ENCODE measurements around the gene MT1F. TPM values are rescaled to one million over a fixed set of nuclear protein-coding genes. Genes with fewer than 3 reads are reported as not detected.
"Not testable (repeated sequence)": the region's sequence is repeated elsewhere in the genome, so short reads cannot be mapped to it uniquely, and the experiment has no call there.

The MT1F gene
- total RNA-seq = 11.0 and 11.1 TPM in 2 replicates

DNA sequence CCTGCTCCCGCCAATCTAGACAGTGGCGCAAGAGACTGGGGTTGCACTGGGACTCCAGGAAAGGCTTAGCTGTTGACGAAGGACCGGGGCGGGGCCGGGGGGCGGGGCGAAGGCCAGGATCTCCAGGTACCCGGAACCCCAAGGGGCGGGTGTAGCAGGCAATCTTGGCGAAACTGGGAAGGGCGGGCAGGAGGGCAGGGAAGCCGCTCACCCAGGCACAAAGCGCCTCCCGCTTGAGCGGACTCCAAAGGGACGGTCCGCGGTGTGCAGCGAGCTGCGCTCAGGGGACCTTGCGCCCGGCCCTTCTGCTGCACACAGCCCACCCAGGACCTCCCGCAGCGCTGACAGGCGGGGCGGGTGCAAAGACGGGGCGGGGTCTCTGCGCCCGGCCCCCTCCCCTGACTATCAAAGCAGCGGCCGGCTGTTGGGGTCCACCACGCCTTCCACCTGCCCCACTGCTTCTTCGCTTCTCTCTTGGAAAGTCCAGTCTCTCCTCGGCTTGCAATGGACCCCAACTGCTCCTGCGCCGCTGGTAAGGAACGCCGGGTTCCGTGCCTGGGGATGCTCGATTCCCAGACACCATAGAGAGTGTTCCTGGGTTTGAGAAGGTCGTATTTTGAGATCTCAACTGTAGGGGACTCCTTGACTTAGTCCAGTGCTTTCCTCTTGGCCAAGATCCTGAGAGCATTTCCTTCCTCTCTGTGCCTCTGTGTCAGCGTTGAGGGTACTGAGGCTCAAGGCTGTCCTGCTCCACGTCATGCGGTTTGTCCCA lies at the start of gene MT1F:
Gene MT1F, plus strand, starts transcription at position 405 of the 772 bp plus-strand sequence. Its CDS starts 100 bp downstream, at position 505.
- peak; percentile 82 for DNase-seq (ENCODE audit: low read depth)

DNA sequence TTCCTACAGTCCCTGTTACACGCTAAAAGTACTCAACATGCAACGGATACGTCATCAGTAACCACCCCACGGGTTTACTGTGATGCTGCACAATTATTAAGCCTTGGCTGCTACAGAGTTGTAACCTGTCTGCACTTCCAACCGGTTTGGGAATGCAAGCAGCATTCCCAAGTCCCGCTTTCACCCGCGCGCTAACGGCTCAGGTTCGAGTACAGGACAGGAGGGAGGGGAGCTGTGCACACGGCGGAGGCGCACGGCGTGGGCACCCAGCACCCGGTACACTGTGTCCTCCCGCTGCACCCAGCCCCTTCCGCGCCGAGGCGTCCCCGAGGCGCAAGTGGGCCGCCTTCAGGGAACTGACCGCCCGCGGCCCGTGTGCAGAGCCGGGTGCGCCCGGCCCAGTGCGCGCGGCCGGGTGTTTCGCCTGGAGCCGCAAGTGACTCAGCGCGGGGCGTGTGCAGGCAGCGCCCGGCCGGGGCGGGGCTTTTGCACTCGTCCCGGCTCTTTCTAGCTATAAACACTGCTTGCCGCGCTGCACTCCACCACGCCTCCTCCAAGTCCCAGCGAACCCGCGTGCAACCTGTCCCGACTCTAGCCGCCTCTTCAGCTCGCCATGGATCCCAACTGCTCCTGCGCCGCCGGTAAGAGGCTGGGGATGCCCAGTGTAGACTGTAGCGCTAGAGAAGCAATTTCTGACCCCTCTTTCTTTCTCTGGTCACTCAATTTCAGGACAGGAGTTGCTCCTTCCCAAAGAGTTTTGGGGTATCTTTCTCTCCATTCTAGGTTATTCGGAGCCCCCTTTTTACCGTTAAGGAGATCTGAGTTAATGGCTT lies 49.5 kb upstream of the MT1F start, which contains the start of gene MT2A:
Gene MT2A, plus strand, starts transcription at position 542 of the 833 bp plus-strand sequence. Its CDS starts 72 bp downstream, at position 614.
- peak; percentile 89 for DNase-seq (ENCODE audit: low read depth)

DNA sequence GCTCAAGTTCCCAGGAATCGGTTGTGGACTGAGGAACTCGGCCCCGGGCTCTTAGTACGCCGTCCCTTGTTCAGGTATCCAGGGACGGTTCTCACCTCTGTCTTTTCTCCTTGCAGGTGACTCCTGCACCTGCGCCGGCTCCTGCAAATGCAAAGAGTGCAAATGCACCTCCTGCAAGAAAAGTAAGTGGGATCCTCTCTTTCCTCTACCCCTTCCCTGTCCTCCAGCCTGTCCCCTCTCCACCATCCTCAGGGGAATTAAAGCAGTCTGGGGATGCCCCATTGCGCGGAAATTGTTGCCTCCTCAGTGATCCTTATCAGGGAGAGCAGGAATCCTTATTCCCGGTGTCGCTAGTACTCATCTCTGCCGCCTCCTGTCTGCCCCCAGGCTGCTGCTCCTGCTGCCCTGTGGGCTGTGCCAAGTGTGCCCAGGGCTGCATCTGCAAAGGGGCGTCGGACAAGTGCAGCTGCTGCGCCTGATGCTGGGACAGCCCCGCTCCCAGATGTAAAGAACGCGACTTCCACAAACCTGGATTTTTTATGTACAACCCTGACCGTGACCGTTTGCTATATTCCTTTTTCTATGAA lies 48.8 kb upstream of the MT1F start:
- DNase-seq (ENCODE audit: low read depth) = no peak

DNA sequence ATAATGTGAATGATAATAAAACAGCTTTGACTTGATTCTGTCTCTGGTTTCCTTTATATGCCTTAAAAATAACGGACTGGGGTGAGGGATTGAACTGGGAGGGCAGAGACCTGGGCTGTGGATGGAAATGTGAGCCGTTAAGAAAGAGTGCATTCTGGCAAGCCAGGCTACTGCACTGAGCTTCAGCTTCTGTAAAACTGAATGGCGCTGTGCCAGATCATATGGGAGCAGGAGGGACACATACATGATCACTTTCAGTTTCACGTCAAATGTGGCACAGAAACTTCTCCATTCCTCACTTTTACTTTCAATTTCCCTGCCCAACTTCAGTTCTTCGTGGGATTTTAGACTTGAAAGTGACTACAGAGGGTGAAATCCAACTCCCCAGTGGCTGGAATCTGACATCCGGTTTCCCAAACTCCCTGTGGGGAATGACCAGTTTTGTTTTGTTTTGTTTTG lies 48.3 kb upstream of the MT1F start:
- peak; percentile 85 for DNase-seq (ENCODE audit: low read depth)

DNA sequence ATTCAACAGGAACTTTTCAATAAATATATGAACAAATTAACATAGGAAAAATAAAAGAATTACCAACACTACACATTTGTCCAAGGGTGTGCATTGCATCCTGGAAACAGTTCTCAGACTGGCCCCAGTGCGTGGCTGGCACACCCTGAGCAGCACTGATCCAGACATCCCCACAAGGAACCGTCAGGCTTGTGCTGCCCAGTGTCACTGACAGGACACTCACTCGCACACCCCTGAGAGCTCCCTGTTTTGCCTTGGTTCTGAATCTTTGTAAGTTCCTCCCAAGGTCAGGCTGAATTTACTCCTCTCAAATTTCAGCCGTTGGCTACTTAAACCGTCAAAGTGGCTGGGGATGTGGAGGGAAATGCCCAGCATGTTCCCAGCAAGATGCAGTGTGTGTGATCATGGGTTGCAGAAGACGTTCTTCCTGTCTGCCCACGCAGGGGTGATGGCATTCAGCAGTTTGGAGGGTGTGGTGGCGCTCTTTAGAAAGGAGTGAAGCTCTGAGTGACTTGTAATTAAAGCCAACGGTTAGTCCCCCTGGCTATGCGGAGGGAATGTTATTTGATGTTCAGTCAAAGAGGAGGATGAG lies 47.6 kb upstream of the MT1F start:
- DNase-seq (ENCODE audit: low read depth) = peak; percentile 96

DNA sequence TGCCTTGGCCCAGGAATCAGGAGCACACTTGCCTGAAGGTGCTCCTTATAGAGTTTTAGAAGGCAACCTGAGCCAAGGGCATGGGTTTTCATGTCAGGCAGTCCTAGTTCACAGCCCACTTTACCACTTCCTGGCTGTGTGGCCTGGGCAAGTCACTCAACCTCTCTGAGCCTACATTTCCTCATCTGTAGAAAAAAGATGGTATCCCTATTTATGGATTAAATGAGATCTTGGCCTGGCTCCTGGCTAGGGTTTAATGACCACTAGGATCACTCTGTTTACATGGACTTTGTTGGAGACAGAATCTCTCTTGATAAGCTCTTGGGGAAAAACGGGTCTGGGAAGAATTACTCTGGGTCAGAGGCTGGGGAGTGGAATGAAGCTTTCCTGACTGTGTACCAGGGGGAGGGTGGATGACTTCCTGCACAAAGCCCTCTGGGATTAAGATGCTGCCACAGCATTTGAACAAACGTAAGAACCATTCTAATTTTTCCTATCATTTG lies 47.1 kb upstream of the MT1F start:
- DNase-seq (ENCODE audit: low read depth) = no peak

DNA sequence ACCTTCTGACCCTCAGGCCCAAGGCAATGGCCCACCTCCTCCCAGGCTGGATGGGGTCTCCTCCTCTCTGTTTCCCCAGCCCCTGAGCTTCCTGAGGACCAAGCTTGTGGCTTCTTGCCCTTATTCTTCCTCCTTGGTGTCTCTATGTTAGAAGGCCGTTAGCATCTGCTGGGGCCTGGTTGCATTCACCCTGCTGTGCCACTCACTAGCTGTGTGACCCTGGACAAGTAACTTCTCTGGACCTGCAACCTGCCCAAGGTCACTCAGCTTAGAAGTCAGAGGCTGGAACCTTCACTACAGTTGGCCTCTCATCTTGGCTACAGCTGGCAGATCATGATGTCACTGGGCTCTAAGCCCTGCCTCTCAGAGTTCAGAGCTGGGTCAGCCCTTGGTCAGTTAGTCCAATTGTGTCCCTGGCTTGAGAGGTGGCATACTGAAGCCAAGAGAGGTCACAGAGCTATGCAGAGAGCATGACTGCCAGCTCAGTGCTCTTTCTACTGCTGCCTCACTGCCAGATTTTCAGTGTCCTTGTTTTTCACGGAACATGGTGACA lies 46.4 kb upstream of the MT1F start:
- peak; percentile 80 for DNase-seq (ENCODE audit: low read depth)

DNA sequence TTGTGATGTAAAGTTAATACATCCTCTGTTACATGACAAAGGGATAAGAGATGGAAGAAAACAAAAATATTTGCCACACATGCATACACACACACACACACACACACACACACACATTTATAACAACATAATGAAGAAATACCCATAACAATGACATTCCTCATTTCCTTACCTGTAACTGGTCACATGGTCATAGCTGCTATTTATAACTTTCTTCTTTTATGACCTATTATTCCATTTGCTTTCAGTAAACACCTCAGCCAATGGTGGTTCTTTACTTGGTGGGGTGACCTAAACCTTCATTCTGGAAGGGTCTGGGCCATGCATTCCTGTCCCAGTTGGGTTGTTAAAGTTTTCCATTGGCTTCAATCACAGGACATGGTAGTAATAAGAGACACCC lies 44.1 kb upstream of the MT1F start:
- DNase-seq (ENCODE audit: low read depth) = peak; percentile 60

DNA sequence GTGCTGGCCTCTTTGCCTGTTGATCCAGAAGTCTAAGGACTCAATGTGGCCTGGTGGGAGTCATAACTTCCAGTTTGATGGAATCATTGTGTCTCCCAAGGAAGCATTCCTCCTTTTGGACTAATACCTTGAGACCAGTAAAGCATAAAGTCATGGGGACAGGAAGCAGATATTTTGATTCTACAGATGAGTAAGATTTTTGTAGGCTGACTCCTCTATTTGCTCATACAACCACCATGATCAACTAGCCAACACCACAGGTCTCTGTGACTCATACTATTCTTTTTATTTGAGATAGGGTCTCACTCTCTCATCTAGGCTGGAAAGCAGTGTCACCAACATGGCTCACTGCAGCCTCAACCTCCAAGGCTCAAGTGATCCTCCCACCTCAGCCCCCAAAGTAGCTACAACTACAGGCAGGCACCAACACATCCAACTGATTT lies 43.2 kb upstream of the MT1F start:
- peak; percentile 97 for DNase-seq (ENCODE audit: low read depth)

DNA sequence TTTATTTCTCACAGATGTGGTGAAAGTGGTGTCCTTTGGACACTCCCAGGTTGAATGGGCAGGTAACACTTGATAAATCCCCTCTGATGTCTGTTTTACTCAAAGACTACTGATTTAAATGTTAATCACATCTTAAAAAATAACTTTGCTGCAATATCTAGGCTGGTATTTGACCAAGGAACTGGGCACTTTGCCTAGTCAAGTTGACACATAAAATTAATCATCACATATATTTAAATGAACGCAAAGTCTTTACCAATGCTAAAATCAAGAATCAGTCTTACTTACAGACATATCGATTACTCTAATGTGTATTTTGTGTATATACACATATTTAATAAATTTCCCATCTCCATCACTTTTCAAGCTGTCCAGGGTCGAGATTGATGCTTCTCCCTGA lies 42.4 kb upstream of the MT1F start:
- peak; percentile 65 for DNase-seq (ENCODE audit: low read depth)

DNA sequence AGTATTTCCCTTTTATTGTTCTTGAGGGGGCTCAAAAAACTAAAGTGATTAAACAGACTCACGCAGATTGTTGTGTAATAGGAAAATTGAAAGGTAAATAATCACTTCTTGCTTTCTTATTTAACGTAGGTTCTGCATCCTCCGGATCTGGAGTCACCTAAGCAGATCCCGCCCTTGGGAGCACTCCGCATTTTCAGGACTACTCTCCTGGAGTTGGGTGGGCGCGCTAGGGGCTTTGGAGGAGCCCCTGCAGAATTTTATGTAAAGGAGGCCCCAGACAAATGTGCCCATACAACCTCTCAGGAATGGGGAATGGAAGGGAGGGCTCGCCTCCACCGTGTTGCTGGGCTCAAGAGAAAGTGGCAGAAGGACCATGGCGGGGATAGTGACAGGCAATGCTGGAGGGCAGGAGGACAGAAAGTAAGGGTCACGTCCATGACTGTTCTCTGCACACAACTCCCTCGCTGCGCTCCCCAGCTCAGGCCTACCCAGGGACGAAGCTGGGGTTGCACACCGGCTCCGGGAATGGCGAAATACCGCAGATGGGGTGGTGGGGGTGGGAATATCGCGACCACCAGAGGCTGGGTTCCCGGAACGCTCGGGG lies 41.0 kb upstream of the MT1F start:
- no peak for DNase-seq (ENCODE audit: low read depth)

DNA sequence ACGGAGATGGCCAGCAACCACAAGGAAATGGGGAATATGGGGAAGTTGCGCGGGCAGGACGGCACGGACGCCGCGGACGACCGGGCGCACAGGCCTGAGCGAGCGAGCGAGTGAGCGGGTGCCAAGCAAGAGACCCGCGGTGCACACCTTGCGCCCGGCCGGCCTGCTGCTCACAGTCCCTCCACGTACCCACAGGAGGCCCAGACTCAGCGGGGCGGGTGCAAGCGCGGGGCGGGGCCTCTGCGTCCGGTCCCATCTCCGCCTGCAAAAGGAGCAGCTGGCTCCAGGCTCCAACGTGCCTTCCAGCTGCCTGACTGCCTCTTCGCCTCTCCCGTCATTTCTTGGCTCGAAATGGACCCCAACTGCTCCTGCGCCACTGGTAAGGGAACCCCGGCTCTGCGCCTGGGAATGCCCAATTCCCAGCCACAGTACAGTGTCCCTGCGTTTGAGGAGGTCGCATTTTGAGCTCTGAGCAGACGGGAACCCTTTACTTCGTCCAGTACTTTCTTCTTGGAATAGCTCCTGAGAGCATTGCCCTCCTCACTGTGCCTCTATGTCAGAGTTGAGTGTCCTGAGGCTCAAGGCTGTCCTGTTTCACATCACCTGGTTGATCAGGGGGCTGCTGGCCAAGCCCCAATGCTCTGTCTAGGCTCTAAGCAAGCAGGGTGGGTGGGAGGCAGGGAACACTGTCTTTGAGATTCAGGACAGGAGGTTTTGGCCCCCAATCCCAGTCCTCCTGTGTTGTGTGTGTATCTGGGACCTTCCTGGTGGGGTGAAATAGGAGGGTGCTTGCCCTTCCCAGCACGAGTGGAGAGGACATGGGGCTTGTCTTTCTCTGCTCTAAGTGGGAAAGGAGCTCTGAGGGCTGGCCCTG lies 40.3 kb upstream of the MT1F start:
- DNase-seq (ENCODE audit: low read depth) = peak; percentile 51

DNA sequence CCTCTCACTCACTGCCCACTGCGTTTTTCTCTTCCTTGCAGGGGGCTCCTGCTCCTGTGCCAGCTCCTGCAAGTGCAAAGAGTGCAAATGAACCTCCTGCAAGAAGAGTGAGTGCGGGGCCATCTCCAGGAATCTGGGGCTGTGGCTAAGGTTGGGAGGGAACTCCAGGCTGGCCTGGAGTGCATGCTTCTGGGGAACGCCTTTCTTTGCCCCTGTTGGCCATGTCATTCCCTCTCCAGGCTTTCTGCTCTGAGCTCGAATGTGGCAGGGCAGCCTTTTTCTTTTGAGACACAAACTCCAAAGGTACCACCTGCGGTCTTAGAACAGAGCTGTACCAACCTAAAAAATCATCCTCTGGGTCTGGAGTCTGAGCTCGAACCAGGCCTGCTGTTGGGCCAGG lies 39.6 kb upstream of the MT1F start:
- no peak for DNase-seq (ENCODE audit: low read depth)

DNA sequence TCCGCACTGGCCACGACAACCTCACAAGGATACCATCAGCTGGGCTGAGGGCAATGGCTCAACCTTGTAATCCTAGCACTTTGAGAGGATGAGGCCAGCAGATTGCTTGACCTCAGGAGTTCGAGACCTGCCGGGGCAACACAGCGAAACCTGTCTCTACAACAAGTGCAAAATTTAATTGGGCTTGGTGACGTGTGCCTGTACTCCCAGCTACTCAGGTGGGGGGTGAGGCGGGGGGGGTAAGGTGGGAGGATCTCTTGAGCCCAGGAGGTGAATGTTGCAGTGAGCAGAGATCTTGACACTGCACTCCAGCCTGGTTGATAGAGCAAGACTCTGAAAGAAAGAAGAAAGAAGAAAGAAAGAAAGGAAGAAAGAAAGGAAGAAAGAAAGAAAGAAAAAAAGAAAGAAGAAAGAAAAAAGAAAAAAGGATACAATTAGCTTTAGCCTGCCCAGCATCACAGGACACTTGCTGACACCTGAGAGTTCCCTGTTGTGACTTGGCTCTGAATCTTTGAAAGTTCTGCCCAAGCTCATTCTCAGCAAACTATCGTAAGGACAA lies 37.3 kb upstream of the MT1F start:
- no peak for DNase-seq (ENCODE audit: low read depth)

DNA sequence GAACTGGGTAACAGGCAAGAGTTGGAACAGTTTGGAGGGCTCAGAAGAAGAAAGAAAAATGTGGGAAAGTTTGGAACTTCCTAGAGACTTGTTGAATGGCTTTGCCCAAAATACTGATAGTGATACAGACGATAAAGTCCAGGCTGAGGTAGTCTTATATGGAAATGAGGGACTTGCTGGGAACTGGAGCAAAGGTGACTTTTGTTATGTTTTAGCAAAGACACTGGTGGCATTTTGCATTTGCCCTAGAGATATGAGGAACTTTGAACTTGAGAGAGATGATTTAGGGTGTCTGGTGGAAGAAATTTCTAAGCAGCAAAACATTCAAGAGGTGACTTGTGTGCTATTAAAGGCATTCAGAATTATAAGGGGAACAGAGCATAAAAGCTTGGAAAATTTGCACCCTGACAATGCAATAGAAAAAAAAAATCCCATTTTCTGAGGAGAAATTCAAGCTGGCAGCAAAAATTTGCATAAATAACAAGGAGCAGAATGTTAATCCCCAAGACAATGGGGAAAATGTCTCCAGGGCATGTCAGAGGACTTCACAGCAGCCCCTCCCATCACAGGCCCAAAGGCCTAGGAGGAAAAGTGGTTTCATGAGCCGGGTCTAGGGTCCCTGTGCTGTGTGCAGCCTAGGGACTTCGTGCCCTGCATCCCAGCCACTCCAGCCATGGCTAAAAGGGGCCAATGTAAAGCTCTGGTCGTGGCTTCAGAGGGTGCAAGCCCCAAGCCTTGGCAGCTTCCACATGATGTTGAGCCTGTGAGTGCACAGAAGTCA lies 35.9 kb upstream of the MT1F start:
- DNase-seq (ENCODE audit: low read depth) = not testable (repeated sequence)

DNA sequence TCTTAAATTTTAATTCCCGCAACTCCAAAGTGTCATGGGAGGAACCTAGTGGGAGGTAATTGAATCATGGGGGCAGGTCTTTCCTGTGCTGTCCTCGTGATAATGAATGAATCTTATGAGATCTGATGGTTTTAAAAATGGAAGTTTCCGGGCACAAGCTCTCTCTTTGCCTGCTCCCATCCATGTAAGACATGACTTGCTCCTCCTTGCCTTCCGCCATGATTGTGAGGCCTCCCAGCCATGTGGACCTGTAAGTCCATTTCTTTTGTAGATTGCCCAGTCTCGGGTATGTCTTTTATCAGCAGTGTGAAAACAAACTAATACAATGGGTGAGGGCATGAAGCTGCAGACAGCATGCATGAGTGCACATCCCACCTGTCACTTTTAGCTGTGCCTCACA lies 34.6 kb upstream of the MT1F start:
- DNase-seq (ENCODE audit: low read depth) = not testable (repeated sequence)

DNA sequence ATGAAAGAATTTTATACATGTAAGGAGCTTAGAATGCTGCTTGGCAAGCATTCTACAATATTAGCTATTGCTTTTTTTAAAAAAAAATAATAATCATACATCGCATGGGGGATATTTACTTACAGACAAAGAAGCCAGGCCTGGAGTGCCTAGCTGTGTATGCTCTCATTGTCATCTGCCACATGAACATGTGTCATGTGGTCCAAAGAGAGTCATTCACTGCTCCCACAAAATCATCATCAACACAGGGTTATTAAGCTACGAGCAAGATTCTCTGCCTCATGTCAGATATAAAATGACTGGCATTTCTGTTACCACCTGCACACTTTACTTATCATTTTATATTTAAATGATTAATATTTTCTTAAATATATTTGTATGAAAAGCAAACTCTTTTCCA lies 34.1 kb upstream of the MT1F start:
- DNase-seq (ENCODE audit: low read depth) = no peak

DNA sequence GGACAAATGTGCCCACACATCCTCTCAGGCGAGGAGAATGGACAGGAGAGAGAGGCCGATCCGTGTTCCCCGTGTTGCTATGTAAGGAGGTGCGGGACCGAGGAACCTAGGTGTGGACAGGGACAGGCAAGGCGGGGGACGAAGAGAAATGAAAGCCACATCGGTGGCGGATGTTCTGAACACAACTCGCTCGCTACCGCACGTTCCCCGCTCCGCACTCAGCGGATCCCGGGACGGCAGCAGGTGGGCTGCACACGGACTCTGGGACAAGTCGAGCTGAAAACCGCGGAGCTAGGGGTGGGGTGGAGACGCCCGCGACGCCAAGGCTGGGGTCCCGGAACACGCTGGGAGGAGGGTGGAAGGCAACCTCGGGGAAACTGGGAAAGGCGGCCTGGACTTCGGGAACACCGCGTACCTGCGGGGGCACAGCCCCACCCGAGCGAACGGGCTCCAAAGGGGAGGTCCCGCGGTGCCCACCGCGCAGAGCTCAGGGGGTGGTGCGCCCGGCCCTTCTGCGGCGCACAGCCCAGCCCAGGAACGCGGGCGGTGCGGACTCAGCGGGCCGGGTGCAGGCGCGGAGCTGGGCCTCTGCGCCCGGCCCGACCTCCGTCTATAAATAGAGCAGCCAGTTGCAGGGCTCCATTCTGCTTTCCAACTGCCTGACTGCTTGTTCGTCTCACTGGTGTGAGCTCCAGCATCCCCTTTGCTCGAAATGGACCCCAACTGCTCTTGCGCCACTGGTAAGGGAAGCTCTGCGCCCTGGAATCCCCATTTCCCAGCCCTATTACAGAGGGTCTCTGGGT lies 32.4 kb upstream of the MT1F start, which contains the start of gene MT1E:
Gene MT1E, plus strand, starts transcription at position 642 of the 803 bp plus-strand sequence. Its CDS starts 71 bp downstream, at position 713.
- peak; percentile 61 for DNase-seq (ENCODE audit: low read depth)

Measured in renal cortical epithelial cell (primary cell).